GM23248 (cell line): ENCODE measurements around the gene PPM1L.

ENCODE experiments used
- EZH2 ChIP-seq: fragments of 200-600 bp; sonication (generic); IDR thresholded peaks from 2 replicates; pipeline ENCODE4 v1.6.1; 2018; ENCODE audit warnings: antibody characterized with exemption, mild to moderate bottlenecking; ENCODE audit not compliant: insufficient read depth, poor library complexity, severe bottlenecking
- EZH2phosphoT487 ChIP-seq: fragments of 200-600 bp; sonication (generic); IDR thresholded peaks from 2 replicates; pipeline ENCODE4 v1.6.1; 2018; ENCODE audit warnings: antibody characterized with exemption, moderate library complexity, mild to moderate bottlenecking, low read depth; ENCODE audit not compliant: insufficient read depth

DNA sequence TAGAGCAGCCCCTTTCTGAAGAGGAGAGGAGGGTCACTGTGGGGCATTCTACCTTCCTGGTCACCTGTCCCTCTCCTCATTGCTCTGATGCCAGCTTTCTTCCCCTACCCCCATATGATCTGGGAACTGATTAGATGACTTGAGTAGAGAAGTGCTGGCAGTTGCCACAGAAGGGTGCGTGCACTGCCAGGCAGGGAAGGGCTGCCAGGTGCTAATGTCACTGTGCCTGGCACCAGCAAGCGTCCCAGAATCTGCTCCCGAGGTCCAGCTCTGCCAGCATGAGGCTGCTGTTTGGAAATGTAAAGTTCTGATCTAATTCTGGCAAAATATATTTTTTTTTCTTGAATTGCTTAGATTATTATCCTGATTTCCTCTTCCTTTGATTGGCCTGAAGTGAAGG lies 52.8 kb downstream of the PPM1L start:
- no peak for TF ChIP-seq EZH2phosphoT487
- TF ChIP-seq EZH2, result no peak
